Endothelial cell (in vitro differentiated cells): ENCODE results near the gene HTATIP2. TPM values are rescaled to one million over a fixed set of nuclear protein-coding genes. Genes with fewer than 3 reads are reported as not detected.

Experiments used
- DNase-seq: peaks from one replicate; pipeline ENCODE4 v3.0.0; 2021; ENCODE audit warnings: low spot score
- H3K27ac Mint-ChIP-seq: one replicate; pipeline ENCODE4 v1.8.0; 2021; ENCODE audit warnings: mixed read lengths, inconsistent platforms; ENCODE audit not compliant: unreplicated experiment
- H3K27me3 Mint-ChIP-seq: one replicate; pipeline ENCODE4 v1.8.0; 2021; ENCODE audit warnings: mild to moderate bottlenecking, moderate library complexity, mixed read lengths, inconsistent platforms; ENCODE audit not compliant: unreplicated experiment
- H3K36me3 Mint-ChIP-seq: one replicate; pipeline ENCODE4 v1.8.0; 2021; ENCODE audit warnings: mild to moderate bottlenecking, low read depth, mixed read lengths, inconsistent platforms; ENCODE audit not compliant: unreplicated experiment
- H3K4me1 Mint-ChIP-seq: one replicate; pipeline ENCODE4 v1.8.0; 2021; ENCODE audit warnings: mild to moderate bottlenecking, mixed read lengths, inconsistent platforms; ENCODE audit not compliant: unreplicated experiment
- H3K4me3 Mint-ChIP-seq: one replicate; pipeline ENCODE4 v1.8.0; 2021; ENCODE audit warnings: mild to moderate bottlenecking, mixed read lengths, inconsistent platforms; ENCODE audit not compliant: unreplicated experiment
- H3K9me3 Mint-ChIP-seq: one replicate; pipeline ENCODE4 v1.8.0; 2021; ENCODE audit warnings: mixed read lengths, inconsistent platforms; ENCODE audit not compliant: unreplicated experiment
- total RNA-seq: library from RNA; stranded (reverse); fragmentation: NEBNext Ultra II Directional; extraction: Animal tissue kit (Norgen Biotek cat#: 25700); gene quantifications from one replicate; pipeline ENCODE4 v1.2.1, GENCODE V29; 2021; ENCODE audit not compliant: unreplicated experiment
- TF ChIP-seq, protein P1 (sequence below): fragments of 200-600 bp; sonication (generic); IDR thresholded peaks from one replicate; pipeline ENCODE4 v1.5.0; 2021; ENCODE audit warnings: antibody characterized with exemption; ENCODE audit not compliant: unreplicated experiment

Gene HTATIP2
- total RNA-seq, 1 donor from 2014 or later: 18.1 TPM

DNA sequence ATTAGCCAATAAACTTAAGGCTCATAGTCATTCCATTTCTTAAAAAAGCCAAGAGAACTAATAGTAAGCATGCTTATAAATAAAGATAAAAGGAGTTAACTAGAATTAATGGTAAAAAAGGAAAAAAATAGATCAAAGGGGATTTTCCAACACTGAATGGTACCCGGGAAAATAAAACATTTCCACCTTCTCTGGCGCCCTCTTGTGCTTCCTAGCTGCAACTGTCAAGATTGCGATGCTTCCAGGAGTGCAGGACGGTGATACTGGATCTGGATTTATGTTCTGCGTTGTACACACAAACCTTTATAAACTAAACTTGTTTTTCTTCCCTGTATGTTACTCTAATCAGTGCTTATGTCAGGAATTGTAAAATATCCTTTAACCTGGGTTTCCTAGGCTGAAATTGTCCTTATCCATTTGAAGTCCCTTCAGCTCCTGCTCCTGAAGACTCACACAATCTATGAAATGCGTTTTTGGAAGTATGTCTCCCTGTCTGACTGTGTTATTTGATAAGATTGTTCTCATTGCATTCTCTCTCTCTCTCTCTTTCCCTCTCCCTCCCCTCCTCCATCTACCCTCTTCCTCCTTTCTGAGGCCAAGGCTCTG, 9.6 kb upstream of the HTATIP2 start:
- TF ChIP-seq, protein P1, sequence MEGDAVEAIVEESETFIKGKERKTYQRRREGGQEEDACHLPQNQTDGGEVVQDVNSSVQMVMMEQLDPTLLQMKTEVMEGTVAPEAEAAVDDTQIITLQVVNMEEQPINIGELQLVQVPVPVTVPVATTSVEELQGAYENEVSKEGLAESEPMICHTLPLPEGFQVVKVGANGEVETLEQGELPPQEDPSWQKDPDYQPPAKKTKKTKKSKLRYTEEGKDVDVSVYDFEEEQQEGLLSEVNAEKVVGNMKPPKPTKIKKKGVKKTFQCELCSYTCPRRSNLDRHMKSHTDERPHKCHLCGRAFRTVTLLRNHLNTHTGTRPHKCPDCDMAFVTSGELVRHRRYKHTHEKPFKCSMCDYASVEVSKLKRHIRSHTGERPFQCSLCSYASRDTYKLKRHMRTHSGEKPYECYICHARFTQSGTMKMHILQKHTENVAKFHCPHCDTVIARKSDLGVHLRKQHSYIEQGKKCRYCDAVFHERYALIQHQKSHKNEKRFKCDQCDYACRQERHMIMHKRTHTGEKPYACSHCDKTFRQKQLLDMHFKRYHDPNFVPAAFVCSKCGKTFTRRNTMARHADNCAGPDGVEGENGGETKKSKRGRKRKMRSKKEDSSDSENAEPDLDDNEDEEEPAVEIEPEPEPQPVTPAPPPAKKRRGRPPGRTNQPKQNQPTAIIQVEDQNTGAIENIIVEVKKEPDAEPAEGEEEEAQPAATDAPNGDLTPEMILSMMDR: peak; percentile 62
- Mint-ChIP-seq H3K4me1 (peaks cover 21% of the 10 kb centered on the region), H3K4me3 (no peak overlapping the region), H3K36me3 (no peaks in the 10 kb centered on the region), H3K27me3 (peaks cover 2% of the 10 kb centered on the region), H3K27ac (no peak overlapping the region), H3K9me3 (no peaks in the 10 kb centered on the region)
- DNase-seq: peak; percentile 53

DNA sequence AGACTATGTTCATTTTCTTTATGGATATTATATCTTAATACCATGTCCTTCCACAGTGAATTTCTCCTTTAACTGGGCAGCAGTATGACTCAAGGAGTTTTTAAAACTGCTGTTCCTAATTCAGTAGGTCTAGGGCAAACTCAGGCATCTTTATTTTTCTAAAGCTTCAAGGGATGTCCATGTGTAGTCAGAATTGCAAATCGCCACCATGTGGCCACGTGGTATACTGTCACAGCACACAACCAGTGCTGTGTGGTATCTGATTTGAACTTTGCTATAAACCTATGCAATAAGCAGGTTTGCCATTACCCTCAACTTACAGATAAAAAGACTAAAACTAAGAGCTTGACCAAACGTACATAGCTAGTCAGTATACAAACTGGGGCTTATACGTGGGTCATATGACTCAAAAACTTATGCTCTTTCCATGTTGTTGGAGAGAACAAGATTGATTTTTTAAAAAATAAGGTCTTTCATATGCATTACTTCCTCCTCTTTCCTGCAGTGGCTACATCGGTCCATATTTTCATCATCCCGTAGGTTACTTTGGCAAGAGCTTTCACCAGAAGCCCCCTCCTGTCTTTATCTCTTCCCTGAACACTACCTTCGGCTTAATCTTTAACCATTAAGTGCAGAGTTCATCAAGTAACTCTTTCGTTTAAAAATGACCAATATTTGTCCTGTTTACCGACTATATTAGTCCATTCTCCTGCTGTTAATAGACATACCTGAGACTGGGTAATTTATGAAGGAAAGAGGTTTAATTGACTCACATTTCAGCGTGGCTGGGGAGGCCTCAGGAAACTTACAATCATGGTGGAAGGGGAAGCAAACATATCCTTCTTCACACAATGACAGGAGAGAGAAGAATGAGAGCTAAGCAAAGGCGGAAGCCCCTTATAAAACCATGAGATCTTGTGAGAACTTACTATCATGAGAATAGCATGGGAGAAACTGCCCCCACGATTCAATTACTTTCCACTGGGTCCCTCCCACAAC, 8.0 kb upstream of the HTATIP2 start:
- DNase-seq: peak; percentile 51
- Mint-ChIP-seq H3K9me3 (no peaks in the 10 kb centered on the region), H3K27me3 (peaks cover 2% of the 10 kb centered on the region), H3K4me3 (no peak overlapping the region), H3K4me1 (peaks cover 21% of the 10 kb centered on the region), H3K27ac (peak overlapping the region; percentile 58), H3K36me3 (no peaks in the 10 kb centered on the region)
- TF ChIP-seq, protein P1: peak; percentile 81

DNA sequence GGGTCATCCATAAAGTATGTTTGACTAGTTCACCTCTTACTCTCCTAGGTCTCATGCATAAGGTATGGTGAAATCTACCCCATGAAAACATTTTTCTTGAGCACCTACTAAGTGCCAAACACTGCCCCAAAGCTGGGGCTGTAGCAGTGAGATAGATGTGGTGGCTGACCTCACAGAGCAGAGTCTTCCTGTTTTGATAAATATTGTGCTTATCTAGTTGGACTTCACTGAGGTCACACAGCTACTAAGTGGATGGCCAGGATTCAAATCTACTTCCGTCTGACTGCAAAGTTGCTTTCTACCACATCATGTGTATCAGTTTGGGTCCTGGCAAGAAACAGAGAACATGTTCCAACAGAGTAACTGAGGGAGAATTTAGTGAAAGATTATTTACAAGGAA, 6.4 kb upstream of the HTATIP2 start:
- TF ChIP-seq, protein P1: no peak
- H3K4me3 Mint-ChIP-seq: no peak overlapping the region
- peaks cover 2% of the 10 kb centered on the region for H3K27me3 Mint-ChIP-seq
- H3K36me3 Mint-ChIP-seq: no peaks in the 10 kb centered on the region
- no peak for DNase-seq
- no peak overlapping the region for H3K27ac Mint-ChIP-seq
- peaks cover 21% of the 10 kb centered on the region for H3K4me1 Mint-ChIP-seq
- no peaks in the 10 kb centered on the region for H3K9me3 Mint-ChIP-seq

DNA sequence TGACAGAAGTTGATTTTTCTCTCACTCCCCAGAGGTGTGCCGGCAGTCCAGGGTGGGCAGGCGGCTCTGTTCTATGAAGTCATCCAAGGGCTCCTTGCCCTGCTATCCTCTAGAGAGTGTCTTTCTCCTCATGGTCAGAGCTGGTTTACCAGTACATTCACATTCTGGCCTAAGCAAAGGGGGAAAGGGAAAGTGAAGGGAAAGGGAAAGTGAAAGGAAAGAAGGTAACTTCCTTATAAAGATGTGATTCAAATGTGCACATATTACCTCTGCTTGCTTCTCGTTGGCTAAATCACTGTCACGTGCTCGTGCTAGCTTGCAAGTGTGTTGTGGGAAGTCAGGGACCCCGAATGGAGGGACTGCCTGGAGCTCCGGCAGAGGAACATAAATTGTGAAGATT, 2.9 kb upstream of the HTATIP2 start:
- H3K36me3 Mint-ChIP-seq: no peaks in the 10 kb centered on the region
- H3K4me1 Mint-ChIP-seq: peaks cover 26% of the 10 kb centered on the region
- H3K27ac Mint-ChIP-seq: no peak overlapping the region
- TF ChIP-seq, protein P1: no peak
- no peaks in the 10 kb centered on the region for H3K27me3 Mint-ChIP-seq
- no peak overlapping the region for H3K4me3 Mint-ChIP-seq
- no peak for DNase-seq
- H3K9me3 Mint-ChIP-seq: no peaks in the 10 kb centered on the region

DNA sequence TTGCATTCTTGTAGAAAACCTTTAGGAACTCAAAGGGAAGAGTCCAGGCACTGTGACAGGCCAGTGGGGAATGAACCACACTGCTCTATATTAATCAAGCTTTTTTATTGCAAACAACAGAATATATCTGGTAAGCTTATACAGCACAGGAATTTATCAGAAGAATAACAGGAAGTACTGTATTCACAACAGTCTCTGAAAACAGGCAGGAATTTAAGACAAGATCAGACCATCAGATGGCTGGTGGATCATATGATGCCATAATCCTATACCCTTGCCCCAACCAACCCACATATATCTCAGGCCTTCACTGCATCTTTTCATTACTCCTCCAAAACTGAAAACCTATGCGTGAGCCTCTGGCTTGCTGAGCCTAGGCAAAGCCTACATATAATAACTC, 1.0 kb upstream of the HTATIP2 start:
- DNase-seq: no peak

More for the DNA sequence above, 1.0 kb upstream of the HTATIP2 start:
- Mint-ChIP-seq H3K27ac (no peak overlapping the region), H3K4me1 (peaks cover 15% of the 10 kb centered on the region), H3K27me3 (no peaks in the 10 kb centered on the region), H3K36me3 (no peaks in the 10 kb centered on the region), H3K9me3 (no peaks in the 10 kb centered on the region), H3K4me3 (no peak overlapping the region)
- TF ChIP-seq, protein P1: no peak
